NK-92 (cell line): ENCODE results near the gene SMYD2.

Experiments used
- DNase-seq: peaks from one replicate; lab custom pipeline; 2025; ENCODE audit not compliant: unreplicated experiment; lab: John Stamatoyannopoulos, UW

SMYD2 gene

GRCh38 chr1:214327514-214327913, 46.6 kb downstream of the SMYD2 start:
- DNase-seq = no peak

- DNase-seq = no peak
Observed at GRCh38 chr1:214328770-214329469, 48.0 kb downstream of the SMYD2 start.

GRCh38 chr1:214329470-214330220, 48.7 kb downstream of the SMYD2 start:
- DNase-seq = no peak

GRCh38 chr1:214330222-214330621, 49.3 kb downstream of the SMYD2 start:
- no peak for DNase-seq

- no peak for DNase-seq
Observed at GRCh38 chr1:214330715-214331114, 49.8 kb downstream of the SMYD2 start.

- DNase-seq = no peak
Observed at GRCh38 chr1:214331180-214331579, 50.2 kb downstream of the SMYD2 start.

- no peak for DNase-seq
Observed at GRCh38 chr1:214331827-214332423, 51.0 kb downstream of the SMYD2 start.

GRCh38 chr1:214332946-214333798, 52.2 kb downstream of the SMYD2 start:
- DNase-seq = no peak

- DNase-seq = no peak
Observed at GRCh38 chr1:214335567-214335966, 54.6 kb downstream of the SMYD2 start.

- DNase-seq = no peak
Observed at GRCh38 chr1:214337015-214337414, 56.1 kb downstream of the SMYD2 start.

GRCh38 chr1:214337511-214337910, 56.6 kb downstream of the SMYD2 start:
- DNase-seq = no peak

- no peak for DNase-seq
Observed at GRCh38 chr1:214338212-214338611, 57.3 kb downstream of the SMYD2 start.

- DNase-seq = no peak
Observed at GRCh38 chr1:214341459-214341858, 60.5 kb downstream of the SMYD2 start.

- DNase-seq = no peak
Observed at GRCh38 chr1:214341932-214342331, 61.0 kb downstream of the SMYD2 start.

GRCh38 chr1:214342525-214342924, 61.6 kb downstream of the SMYD2 start:
- no peak for DNase-seq

GRCh38 chr1:214344897-214345296, 63.9 kb downstream of the SMYD2 start:
- DNase-seq = no peak

- no peak for DNase-seq
Observed at GRCh38 chr1:214349008-214349407, 68.0 kb downstream of the SMYD2 start.

- DNase-seq = no peak
Observed at GRCh38 chr1:214349781-214350180, 68.8 kb downstream of the SMYD2 start.

- no peak for DNase-seq
Observed at GRCh38 chr1:214351551-214352277, 70.8 kb downstream of the SMYD2 start.

- no peak for DNase-seq
Observed at GRCh38 chr1:214352838-214353237, 71.9 kb downstream of the SMYD2 start.
